SK-N-SH treated with all-trans-retinoic acid at 6 μM for 48 hours (cell line): ENCODE data around the gene CCDC73.

Source experiments
- ARNTL ChIP-seq: fragments of 450-650 bp; formaldehyde crosslinking; IDR thresholded peaks from 2 replicates; pipeline ENCODE4 v1.5.0; 2020; ENCODE audit warnings: low read depth, mild to moderate bottlenecking, moderate library complexity, borderline replicate concordance
- CREB5 ChIP-seq: fragments of 250-450 bp; sonication (Bioruptor Pico); IDR thresholded peaks from 2 replicates; pipeline ENCODE4 v1.5.1; 2020; ENCODE audit warnings: low read depth, mild to moderate bottlenecking, moderate library complexity
- ESRRG ChIP-seq: fragments of 250-450 bp; sonication (Bioruptor Pico); IDR thresholded peaks from 2 replicates; pipeline ENCODE4 v1.6.1; 2021; ENCODE audit warnings: mild to moderate bottlenecking
- GLIS3 ChIP-seq: fragments of 250-450 bp; sonication (Bioruptor Pico); IDR thresholded peaks from 2 replicates; pipeline ENCODE4 v1.5.0; 2020; ENCODE audit warnings: mild to moderate bottlenecking, moderate library complexity
- PATZ1 ChIP-seq: fragments of 250-450 bp; sonication (Bioruptor Pico); IDR thresholded peaks from 2 replicates; pipeline ENCODE4 v1.8.0; 2020; ENCODE audit warnings: mild to moderate bottlenecking, moderate library complexity, borderline replicate concordance
- RARB ChIP-seq: fragments of 250-450 bp; sonication (Bioruptor Pico); IDR thresholded peaks from 2 replicates; pipeline ENCODE4 v1.8.0; 2021; ENCODE audit warnings: mild to moderate bottlenecking, moderate library complexity
- SNAI2 ChIP-seq: fragments of 250-450 bp; sonication (Bioruptor Pico); IDR thresholded peaks from 2 replicates; pipeline ENCODE4 v1.5.0; 2020; ENCODE audit warnings: mild to moderate bottlenecking, moderate library complexity
- TSHZ2 ChIP-seq: fragments of 250-450 bp; sonication (Bioruptor Pico); IDR thresholded peaks from 2 replicates; pipeline ENCODE4 v1.5.0; 2020; ENCODE audit warnings: mild to moderate bottlenecking, moderate library complexity
- ZC3H10 ChIP-seq: fragments of 250-450 bp; sonication (Bioruptor Pico); IDR thresholded peaks from 2 replicates; pipeline ENCODE4 v1.5.1; 2021; ENCODE audit warnings: mild to moderate bottlenecking, moderate library complexity
- ZNF8 ChIP-seq: fragments of 450-650 bp; formaldehyde crosslinking; IDR thresholded peaks from 2 replicates; pipeline ENCODE4 v1.5.0; 2020; ENCODE audit warnings: mild to moderate bottlenecking, moderate library complexity

- TF ChIP-seq PATZ1 (CRISPR knock-in tag) (no peak), TSHZ2 (CRISPR knock-in tag) (no peak), SNAI2 (CRISPR knock-in tag) (no peak), RARB (CRISPR knock-in tag) (no peak), ESRRG (CRISPR knock-in tag) (no peak), ARNTL (no peak), GLIS3 (CRISPR knock-in tag) (no peak), ZNF8 (CRISPR knock-in tag) (no peak), CREB5 (no peak), ZC3H10 (no peak)
These were observed 158.6 kb downstream of the CCDC73 start for GRCh38 chr11:32635819-32636218.
